BLaER1 (cell line): ENCODE results near the gene ATF7.
"Not testable (repeated sequence)": the region's sequence is repeated elsewhere in the genome, so short reads cannot be mapped to it uniquely, and the experiment has no call there.

Source experiments
- H3K27ac ChIP-seq: shearing (Covaris generic); formaldehyde crosslinking; 2 replicates; pipeline ENCODE4 v1.8.1; 2022
- H3K27me3 ChIP-seq: shearing (Covaris generic); formaldehyde crosslinking; 2 replicates; pipeline ENCODE4 v1.8.1; 2022
- H3K36me3 ChIP-seq: shearing (Covaris generic); formaldehyde crosslinking; 2 replicates; pipeline ENCODE4 v1.8.1; 2022
- H3K4me1 ChIP-seq: shearing (Covaris generic); formaldehyde crosslinking; 2 replicates; pipeline ENCODE4 v1.8.1; 2022
- H3K4me2 ChIP-seq: shearing (Covaris generic); formaldehyde crosslinking; 2 replicates; pipeline ENCODE4 v1.8.1; 2022
- H3K4me3 ChIP-seq: shearing (Covaris generic); formaldehyde crosslinking; 2 replicates; pipeline ENCODE4 v1.8.1; 2022
- H3K9ac ChIP-seq: shearing (Covaris generic); formaldehyde crosslinking; 2 replicates; pipeline ENCODE4 v1.8.1; 2022
- H3K9me3 ChIP-seq: shearing (Covaris generic); formaldehyde crosslinking; 2 replicates; pipeline ENCODE4 v1.8.1; 2022
- H4K20me1 ChIP-seq: shearing (Covaris generic); formaldehyde crosslinking; 2 replicates; pipeline ENCODE4 v1.8.1; 2022
- Cebpa-rat ChIP-seq: shearing (Covaris generic); IDR thresholded peaks from 2 replicates; pipeline ENCODE4 v1.8.1; 2022

ATF7 gene

GRCh38 chr12:53600490-53601295 is 25.5 kb downstream of the ATF7 start:
- Histone ChIP-seq H3K27ac (peak overlapping the region; percentile 47; the same call in 1 of the 2 replicates), H3K9ac (no peak overlapping the region)
- no peak for TF ChIP-seq Cebpa-rat

GRCh38 chr12:53599579-53599978 is 26.6 kb downstream of the ATF7 start:
- Histone ChIP-seq H3K27me3 (no peaks in the 10 kb centered on the region), H3K9me3 (peaks cover 12% of the 10 kb centered on the region; the same call in 1 of the 2 replicates), H3K27ac (no peak overlapping the region), H3K9ac (no peak overlapping the region), H3K4me2 (no peak overlapping the region), H3K4me3 (no peak overlapping the region), H3K4me1 (peaks cover 49% of the 10 kb centered on the region), H4K20me1 (0 out of 2 replicates have a peak, but pooled peaks cover 5% of the 10 kb centered on the region), H3K36me3 (peaks cover 37% of the 10 kb centered on the region)
- no peak for TF ChIP-seq Cebpa-rat

More at GRCh38 chr12:53600490-53601295, 25.5 kb downstream of the ATF7 start:
- peak overlapping the region; percentile 81 for H3K4me2 ChIP-seq
- H3K36me3 ChIP-seq, result peaks cover 31% of the 10 kb centered on the region
- no peaks in the 10 kb centered on the region for H3K27me3 ChIP-seq
- no peak overlapping the region for H3K4me3 ChIP-seq
- H3K4me1 ChIP-seq, result peaks cover 49% of the 10 kb centered on the region
- peaks cover 12% of the 10 kb centered on the region; the same call in 1 of the 2 replicates for H3K9me3 ChIP-seq
- H4K20me1 ChIP-seq, result no peaks in the 10 kb centered on the region

GRCh38 chr12:53598971-53599370 is 27.2 kb downstream of the ATF7 start:
- peaks cover 42% of the 10 kb centered on the region for H3K4me1 ChIP-seq
- H3K27ac ChIP-seq, H3K9ac ChIP-seq, H3K4me2 ChIP-seq, H4K20me1 ChIP-seq, H3K27me3 ChIP-seq, H3K4me3 ChIP-seq: not testable (repeated sequence)
- peaks cover 12% of the 10 kb centered on the region; the same call in 1 of the 2 replicates for H3K9me3 ChIP-seq
- peaks cover 37% of the 10 kb centered on the region for H3K36me3 ChIP-seq

GRCh38 chr12:53596920-53597363 is 29.2 kb downstream of the ATF7 start:
- Histone ChIP-seq H4K20me1 (peaks cover 19% of the 10 kb centered on the region; the same call in 1 of the 2 replicates), H3K4me1 (peaks cover 22% of the 10 kb centered on the region)

GRCh38 chr12:53594897-53595615 is 31.1 kb downstream of the ATF7 start:
- H3K27me3 ChIP-seq, result no peaks in the 10 kb centered on the region
- H3K9me3 ChIP-seq, result peaks cover 12% of the 10 kb centered on the region; the same call in 1 of the 2 replicates
- H3K36me3 ChIP-seq, result peaks cover 28% of the 10 kb centered on the region; the same call in 1 of the 2 replicates
- H3K4me3 ChIP-seq, result no peak overlapping the region
- H4K20me1 ChIP-seq, result peaks cover 27% of the 10 kb centered on the region; the same call in 1 of the 2 replicates
- no peak overlapping the region for H3K27ac ChIP-seq
- H3K4me1 ChIP-seq, result 0 out of 2 replicates have a peak, but pooled peaks cover 8% of the 10 kb centered on the region
- no peak for TF ChIP-seq Cebpa-rat
- no peak overlapping the region for H3K4me2 ChIP-seq
- no peak overlapping the region for H3K9ac ChIP-seq

More at GRCh38 chr12:53596920-53597363, 29.2 kb downstream of the ATF7 start:
- Histone ChIP-seq H3K4me2 (peak overlapping the region; percentile 45), H3K9me3 (peaks cover 12% of the 10 kb centered on the region; the same call in 1 of the 2 replicates), H3K9ac (no peak overlapping the region), H3K27ac (no peak overlapping the region), H3K27me3 (no peaks in the 10 kb centered on the region), H3K36me3 (peaks cover 37% of the 10 kb centered on the region), H3K4me3 (no peak overlapping the region)
- no peak for TF ChIP-seq Cebpa-rat

GRCh38 chr12:53593707-53594106 is 32.5 kb downstream of the ATF7 start:
- no peak overlapping the region for H3K27ac ChIP-seq
- no peak overlapping the region for H3K4me2 ChIP-seq
- peaks cover 27% of the 10 kb centered on the region; the same call in 1 of the 2 replicates for H4K20me1 ChIP-seq
- H3K36me3 ChIP-seq, result peaks cover 21% of the 10 kb centered on the region; the same call in 1 of the 2 replicates
- H3K9ac ChIP-seq, result no peak overlapping the region
- no peak for TF ChIP-seq Cebpa-rat
- peaks cover 12% of the 10 kb centered on the region; the same call in 1 of the 2 replicates for H3K9me3 ChIP-seq
- H3K27me3 ChIP-seq, result no peaks in the 10 kb centered on the region
- 0 out of 2 replicates have a peak, but pooled peaks cover 8% of the 10 kb centered on the region for H3K4me1 ChIP-seq
- H3K4me3 ChIP-seq, result no peak overlapping the region

- 0 out of 2 replicates have a peak, but pooled peaks cover 8% of the 10 kb centered on the region for H3K4me1 ChIP-seq
- no peaks in the 10 kb centered on the region for H3K27me3 ChIP-seq
- H3K27ac ChIP-seq, result no peak overlapping the region
- TF ChIP-seq Cebpa-rat, result no peak
- H3K9ac ChIP-seq, result no peak overlapping the region
- peaks cover 20% of the 10 kb centered on the region; the same call in 1 of the 2 replicates for H3K36me3 ChIP-seq
- peaks cover 8% of the 10 kb centered on the region; the same call in 1 of the 2 replicates for H3K9me3 ChIP-seq
- no peak overlapping the region for H3K4me3 ChIP-seq
- no peak overlapping the region for H3K4me2 ChIP-seq
- H4K20me1 ChIP-seq, result peaks cover 27% of the 10 kb centered on the region; the same call in 1 of the 2 replicates
Observed at GRCh38 chr12:53593031-53593430, 33.2 kb downstream of the ATF7 start.

- H3K27ac ChIP-seq, result no peak overlapping the region
- H4K20me1 ChIP-seq, result peaks cover 27% of the 10 kb centered on the region; the same call in 1 of the 2 replicates
- H3K4me1 ChIP-seq, result 0 out of 2 replicates have a peak, but pooled peaks cover 8% of the 10 kb centered on the region
- H3K36me3 ChIP-seq, result peaks cover 14% of the 10 kb centered on the region; the same call in 1 of the 2 replicates
- 0 out of 2 replicates have a peak, but pooled peaks cover 2% of the 10 kb centered on the region for H3K9me3 ChIP-seq
- H3K9ac ChIP-seq, result no peak overlapping the region
- no peak overlapping the region for H3K4me3 ChIP-seq
- TF ChIP-seq Cebpa-rat, result no peak
- H3K27me3 ChIP-seq, result no peaks in the 10 kb centered on the region
- H3K4me2 ChIP-seq, result no peak overlapping the region
Observed at GRCh38 chr12:53592426-53592825, 33.8 kb downstream of the ATF7 start.
